HepG2 (cell line): ENCODE measurements around the gene SIK2.

Source experiments
- DPF2 ChIP-seq: sonication (generic); formaldehyde crosslinking; IDR thresholded peaks from 2 replicates; pipeline ENCODE4 v1.4.0; 2020; ENCODE audit warnings: mild to moderate bottlenecking, low read depth, missing genetic modification reagents, borderline replicate concordance
- EZH2 ChIP-seq: conservative IDR thresholded peaks from 2 replicates; pipeline ENCODE4 v1.6.1; 2012; ENCODE audit warnings: mild to moderate bottlenecking, low read depth, low read length, moderate library complexity
- HIVEP1 ChIP-seq: sonication (generic); formaldehyde crosslinking; IDR thresholded peaks from 2 replicates; pipeline ENCODE4 v1.4.0; 2020; ENCODE audit warnings: mild to moderate bottlenecking, missing genetic modification reagents
- POGK ChIP-seq: sonication (generic); formaldehyde crosslinking; conservative IDR thresholded peaks from 2 replicates; pipeline ENCODE4 v1.8.0; 2022; ENCODE audit warnings: mild to moderate bottlenecking, moderate library complexity, missing genetic modification reagents
- ZNF17 ChIP-seq: sonication (generic); formaldehyde crosslinking; IDR thresholded peaks from 2 replicates; pipeline ENCODE4 v1.5.0; 2020; ENCODE audit warnings: mild to moderate bottlenecking, missing genetic modification reagents
- ZNF629 ChIP-seq: sonication (generic); formaldehyde crosslinking; conservative IDR thresholded peaks from 2 replicates; pipeline ENCODE4 v1.5.0; 2020; ENCODE audit warnings: missing genetic modification reagents
- ZSCAN29 ChIP-seq: sonication (generic); formaldehyde crosslinking; conservative IDR thresholded peaks from 2 replicates; pipeline ENCODE4 v1.4.0; 2020; ENCODE audit warnings: mild to moderate bottlenecking, missing genetic modification reagents

GRCh38 chr11:111589886-111590499, 12.3 kb upstream of the SIK2 start:
- TF ChIP-seq POGK (CRISPR knock-in tag) (no peak), ZNF17 (CRISPR knock-in tag) (no peak), EZH2 (no peak), HIVEP1 (CRISPR knock-in tag) (no peak), DPF2 (CRISPR knock-in tag) (no peak), ZSCAN29 (CRISPR knock-in tag) (no peak), ZNF629 (CRISPR knock-in tag) (no peak)
